Pulmonary artery endothelial cell (primary cell): ENCODE data around the gene FGD4. TPM values are rescaled to one million over a fixed set of nuclear protein-coding genes. Genes with fewer than 3 reads are reported as not detected.
A peak's percentile ranks its signal among the peaks of the same experiment; 100 is the strongest.

Experiments
- DNase-seq: peaks from one replicate; pipeline ENCODE4 v3.0.0-alpha.2; 2011; ENCODE audit warnings: low read depth, low spot score
- total RNA-seq: library from RNA; depleted of rRNA; stranded (reverse); fragments of >200 nt; gene quantifications from 2 replicates; pipeline ENCODE4 v1.2.3, GENCODE V29; 2014

FGD4 gene
- total RNA-seq = 25.6 and 30.4 TPM in 2 replicates

DNA sequence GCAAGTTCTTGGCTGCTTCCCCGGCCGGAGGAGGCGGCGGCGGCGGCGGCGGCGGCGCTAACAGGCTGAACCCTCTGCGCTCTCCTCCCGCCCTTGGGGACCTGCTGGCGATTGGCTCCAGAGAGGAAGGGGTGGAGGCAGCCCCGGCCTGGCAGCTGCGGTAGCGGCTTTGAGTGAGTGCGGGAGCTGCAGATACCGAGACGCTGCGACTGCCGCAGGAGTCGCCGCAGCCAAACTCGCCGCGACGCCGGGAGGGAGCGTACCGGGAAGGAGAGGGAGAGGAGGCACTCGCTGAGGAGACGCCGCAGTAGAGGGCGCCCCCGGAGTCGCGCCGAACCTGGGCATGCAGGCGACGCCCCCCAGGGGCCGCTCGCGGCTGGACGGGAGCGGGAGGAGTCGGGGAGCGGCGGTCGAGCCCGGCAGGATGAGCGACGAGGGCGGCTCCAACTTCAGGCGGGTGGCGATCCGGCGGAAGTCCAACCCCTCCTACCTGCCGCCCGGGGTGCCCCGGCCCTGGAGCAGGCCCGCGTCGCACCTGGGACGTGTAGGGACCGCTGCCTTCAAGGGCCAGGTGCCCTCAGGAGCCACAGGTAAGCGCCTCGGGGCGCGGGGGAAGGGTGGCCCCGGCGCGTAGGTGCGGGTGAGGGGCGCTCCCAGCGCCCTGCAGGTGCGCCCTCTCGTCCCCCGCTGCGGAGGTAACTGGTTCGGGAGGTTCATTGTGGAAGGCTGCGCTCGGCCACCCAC is at the start of gene FGD4:
TSS of gene FGD4 (plus strand) at position 189 of the 744 bp plus-strand sequence.
- DNase-seq = peak; percentile 61

DNA sequence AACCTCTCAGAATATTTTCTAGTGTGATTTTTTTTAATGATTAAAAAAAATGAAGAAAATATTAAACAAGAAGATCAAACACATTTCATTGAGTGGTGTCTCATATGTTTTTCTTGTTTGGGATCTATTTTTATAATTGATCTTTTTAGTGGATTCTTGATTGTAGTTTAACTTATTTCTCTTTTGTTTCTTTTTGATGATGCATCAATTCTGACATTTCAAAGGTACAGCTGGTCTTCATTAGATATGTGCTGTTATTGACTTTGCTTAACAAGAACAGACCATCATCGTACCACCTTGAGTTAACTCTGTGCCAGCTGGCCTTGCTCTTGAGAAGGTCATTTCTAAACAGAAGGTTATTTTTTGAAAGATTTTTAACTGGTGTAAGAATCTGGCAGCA is 45.8 kb upstream of the FGD4 start:
- no peak for DNase-seq

DNA sequence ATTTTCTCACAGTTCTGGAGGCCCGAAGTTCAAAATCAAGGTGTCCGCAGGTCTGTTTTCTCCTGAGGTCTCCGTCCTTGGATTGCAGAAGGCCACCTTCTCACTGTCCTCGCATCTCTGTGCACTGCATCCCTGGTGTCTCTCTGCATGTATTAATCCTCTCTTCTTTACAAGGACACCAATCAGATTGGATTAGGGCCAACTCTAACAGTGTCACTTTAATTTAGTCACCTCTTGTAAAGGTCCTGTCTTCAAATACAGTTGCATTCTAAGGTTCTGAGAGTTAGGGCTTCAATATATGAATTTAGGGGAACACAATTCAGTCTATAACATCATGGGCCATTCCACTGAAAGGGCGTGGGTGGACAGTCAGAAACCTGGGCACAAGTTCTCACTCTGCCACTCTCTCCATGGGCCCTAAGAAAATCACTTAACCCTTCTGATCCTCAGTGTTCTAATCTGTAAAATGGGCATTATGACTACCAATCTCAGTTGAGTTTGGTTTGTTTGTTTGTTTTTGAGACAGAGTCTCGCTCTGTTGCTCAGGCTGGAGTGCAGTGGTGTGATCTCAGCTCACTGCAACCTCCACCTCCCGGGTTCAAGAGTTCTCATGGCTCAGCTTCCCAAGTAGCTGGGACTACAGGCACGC is 41.6 kb upstream of the FGD4 start:
- DNase-seq = no peak

GRCh38 chr12:32360956-32361355 is 38.4 kb upstream of the FGD4 start:
- DNase-seq = no peak

DNA sequence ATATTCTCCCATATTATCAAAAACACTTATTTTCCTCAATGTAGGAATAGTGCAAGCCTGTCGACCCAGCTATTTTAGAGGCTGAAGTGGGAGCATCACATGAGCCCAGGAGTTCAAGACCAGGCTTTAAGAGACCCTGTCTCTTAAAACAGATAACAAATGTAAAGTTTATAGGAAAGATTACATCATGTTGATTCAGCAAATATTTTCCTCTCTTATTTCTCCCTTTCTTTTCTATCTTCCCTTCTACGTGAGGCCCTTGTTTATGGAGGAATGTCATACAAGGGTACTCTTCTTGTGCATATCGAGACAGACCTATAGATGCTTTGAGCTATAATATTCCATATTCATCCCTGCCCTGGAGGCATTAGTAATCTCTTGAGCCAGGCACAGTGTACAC is 36.5 kb upstream of the FGD4 start:
- no peak for DNase-seq

DNA sequence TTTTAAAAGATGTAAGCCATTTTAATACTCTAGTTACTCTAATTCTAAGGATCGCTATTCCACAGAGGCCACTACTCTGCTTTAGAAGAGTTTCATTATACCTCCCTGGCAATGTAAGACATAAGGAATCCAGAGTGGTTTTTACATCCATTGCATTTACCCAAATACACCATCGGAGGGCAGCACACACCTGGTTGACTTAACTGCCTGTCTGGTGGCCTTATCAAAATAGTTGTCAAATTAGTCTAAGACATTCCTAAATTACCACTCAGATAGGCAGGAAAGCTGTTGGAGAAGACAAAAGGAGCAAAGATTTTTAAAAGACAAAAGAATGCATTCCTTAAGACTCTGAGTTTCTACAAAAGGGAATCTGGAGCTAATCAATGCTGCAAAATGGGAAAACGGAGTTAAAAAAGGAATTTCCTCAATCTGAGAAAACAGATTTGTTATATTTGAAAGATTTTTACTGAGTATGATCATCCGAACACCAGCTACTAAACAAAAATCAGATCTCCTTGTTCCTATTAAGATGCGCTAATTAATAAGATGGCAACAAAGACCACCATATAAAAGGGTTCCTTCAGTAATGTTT is 33.8 kb upstream of the FGD4 start:
- peak; percentile 57 for DNase-seq

DNA sequence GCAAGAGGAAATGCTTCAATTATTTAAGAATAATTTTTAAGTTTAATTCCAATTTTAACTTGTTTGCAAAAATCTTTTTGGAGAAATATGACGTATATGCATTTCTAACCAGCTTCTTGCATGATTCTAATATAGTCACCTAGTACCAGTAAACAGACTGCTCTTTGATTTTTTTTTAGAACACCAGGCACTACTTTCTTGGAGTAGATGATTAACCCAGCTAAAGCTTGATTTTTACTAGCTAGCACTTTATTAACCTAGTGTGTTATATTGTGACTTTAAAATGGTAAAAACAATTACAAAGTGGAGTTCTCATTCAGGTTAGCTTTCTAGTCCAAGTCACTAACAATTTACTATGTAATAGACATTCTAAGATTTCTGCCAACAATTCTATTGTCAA is 32.6 kb upstream of the FGD4 start:
- DNase-seq = no peak

DNA sequence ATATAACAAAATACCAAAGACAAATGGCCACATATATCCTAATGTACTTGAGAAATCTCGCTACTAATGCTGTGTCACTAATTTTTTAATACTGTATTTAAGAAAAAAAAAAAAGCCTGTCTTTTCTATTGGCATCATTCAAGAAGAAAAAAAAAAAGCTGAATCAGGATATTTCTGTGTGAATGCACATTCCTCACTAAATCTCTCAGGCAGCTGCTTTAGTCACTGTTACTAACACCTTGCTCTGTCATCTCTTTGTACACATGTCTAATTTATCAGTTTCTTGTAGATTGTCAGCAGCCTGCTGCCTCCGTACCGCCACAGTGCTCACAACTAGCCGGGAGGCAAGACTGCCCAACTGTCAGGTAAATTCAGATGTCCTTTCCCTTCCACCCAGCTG is 32.0 kb upstream of the FGD4 start:
- DNase-seq = no peak

DNA sequence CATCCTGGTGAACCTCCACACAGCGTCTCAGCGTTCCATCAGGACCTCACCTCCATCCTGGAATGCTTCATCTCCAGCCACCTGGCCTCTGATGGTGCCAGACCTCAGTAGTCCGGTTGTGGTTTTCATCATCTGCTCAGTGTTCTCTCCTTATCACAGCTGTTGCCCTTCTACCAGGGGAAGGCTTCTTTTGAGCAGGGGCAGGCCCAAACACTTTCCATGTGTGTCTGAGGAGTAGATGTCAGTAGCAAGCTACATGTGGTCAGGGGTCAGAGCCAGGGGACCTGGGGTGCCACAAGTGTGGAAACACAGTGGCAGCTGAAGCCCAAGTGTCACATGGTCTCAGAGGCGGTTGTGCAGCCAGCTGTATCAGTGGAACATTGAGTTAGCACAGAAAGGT is 30.2 kb upstream of the FGD4 start:
- DNase-seq = no peak

DNA sequence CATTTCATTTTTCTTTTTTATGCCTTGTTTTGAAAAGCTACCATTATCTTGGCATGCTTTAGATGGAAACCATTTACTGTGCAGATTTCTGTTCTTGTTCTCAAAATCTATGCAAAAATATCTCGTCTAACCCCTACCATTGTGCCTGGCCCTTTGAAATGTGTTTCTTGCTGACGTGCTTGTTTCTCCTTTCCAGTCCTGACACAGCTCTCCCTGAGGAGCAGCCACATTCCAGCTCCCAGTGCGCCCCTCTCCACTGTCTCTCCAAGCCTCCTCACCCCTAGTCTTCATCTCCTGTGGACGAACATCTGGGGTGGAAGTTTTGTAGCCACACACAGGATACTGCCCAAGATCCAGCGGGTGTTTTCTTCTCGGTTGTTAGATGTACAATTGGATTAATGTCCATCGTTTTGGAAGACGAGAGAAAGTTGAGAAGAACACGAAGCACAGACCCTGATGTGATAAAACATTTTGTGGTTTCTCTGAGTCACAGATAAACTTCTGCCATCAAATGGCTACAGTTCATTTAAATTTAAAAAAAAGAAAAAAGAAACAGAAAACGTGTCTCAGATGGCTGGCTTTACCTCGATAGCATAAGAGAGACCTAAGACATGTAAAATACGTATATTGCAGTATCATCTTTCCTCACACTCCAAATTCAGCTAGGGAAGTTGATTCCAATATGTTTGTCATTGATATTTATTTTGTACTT is 21.9 kb upstream of the FGD4 start:
- DNase-seq = no peak

DNA sequence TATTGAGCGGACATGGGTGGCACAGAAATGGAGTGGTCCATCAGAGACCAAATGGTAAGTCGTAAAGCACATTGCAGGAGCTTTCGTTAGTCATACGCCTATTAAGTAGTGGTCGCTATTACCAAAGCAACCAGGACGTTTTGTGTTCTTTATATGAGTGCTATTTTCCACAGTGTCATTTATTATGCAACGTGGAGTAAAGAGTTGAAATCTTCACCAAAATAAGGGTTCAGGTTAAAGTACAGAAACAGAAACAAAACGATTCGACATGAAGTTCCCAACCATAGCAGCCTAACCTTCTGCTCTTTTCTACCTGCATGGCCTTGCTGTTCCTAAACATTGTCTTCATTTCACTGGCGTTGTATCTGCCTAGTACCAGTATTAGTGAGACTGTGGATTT is 20.1 kb upstream of the FGD4 start:
- DNase-seq = no peak

GRCh38 chr12:32379667-32380066 is 19.7 kb upstream of the FGD4 start:
- no peak for DNase-seq

DNA sequence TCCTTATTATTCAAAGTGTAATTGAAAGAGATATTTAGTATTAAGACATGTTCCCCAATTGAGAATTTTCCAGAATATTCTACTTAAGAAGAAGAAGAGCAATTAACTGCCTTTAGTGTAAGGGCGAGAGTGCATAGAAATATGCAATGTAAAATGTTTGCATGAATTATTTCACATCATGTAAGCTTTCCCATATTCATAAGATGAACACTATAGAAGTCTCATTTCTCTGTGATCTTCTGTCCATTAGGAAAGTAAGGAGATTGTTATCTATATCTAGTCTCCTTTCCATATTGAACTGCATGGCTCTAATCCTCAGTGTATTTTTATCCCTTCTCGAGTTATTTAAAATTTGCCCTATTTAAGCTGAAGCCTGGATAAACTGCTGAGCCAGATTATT is 17.1 kb upstream of the FGD4 start:
- DNase-seq = no peak

DNA sequence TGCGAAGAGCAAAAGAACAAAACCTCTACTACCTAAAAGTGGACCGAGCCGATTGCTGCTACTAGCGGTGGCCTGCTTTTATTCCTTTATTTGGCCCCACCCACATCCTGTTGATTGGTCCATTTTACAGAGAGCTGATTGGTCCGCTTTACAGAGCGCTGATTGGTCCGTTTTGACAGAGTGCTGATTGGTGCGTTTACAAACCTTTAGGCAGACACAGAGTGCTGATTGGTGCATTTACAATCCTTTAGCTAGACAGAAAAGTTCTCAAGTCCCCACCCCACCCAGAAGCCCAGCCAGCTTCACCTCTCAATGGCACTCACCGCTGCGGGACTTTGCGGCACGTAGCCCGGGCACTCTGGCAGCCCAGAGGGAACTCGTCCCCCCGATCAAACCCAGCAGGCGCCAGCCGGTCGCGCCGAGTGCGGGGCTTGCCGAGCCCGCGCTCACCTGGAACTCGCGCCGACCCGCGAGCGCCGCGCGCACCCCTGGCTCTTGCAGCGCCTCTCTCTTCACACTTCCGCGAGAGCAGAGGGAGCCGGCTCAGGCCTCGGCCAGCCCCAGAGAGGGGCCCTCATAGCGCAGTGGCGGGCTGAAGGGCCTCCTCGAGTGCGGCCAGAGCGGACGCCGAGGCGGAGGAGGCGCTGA is 8.7 kb upstream of the FGD4 start:
- no peak for DNase-seq

DNA sequence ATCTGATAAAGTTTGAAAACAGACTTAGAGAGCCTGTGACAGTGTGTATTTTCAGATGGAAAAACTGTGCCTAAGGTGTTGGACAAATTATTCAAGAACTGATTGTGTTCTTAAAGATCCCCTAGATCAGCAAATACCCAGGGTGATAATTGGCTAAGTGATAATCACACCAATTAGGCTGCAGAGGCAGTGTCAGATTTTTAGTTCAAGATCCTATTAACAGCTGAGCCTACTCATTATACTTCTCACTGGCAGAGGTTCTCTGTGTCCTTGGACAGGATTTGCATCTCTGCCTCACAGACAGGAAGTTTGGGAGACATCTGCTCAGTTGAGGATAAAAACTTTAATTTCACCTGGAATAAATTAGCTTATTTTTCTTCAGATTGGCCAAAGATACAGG is 4.3 kb upstream of the FGD4 start:
- DNase-seq = no peak

- no peak for DNase-seq
Observed at GRCh38 chr12:32397696-32398095, 1.7 kb upstream of the FGD4 start.

- no peak for DNase-seq
Observed at GRCh38 chr12:32398181-32398580, 1.2 kb upstream of the FGD4 start.

DNA sequence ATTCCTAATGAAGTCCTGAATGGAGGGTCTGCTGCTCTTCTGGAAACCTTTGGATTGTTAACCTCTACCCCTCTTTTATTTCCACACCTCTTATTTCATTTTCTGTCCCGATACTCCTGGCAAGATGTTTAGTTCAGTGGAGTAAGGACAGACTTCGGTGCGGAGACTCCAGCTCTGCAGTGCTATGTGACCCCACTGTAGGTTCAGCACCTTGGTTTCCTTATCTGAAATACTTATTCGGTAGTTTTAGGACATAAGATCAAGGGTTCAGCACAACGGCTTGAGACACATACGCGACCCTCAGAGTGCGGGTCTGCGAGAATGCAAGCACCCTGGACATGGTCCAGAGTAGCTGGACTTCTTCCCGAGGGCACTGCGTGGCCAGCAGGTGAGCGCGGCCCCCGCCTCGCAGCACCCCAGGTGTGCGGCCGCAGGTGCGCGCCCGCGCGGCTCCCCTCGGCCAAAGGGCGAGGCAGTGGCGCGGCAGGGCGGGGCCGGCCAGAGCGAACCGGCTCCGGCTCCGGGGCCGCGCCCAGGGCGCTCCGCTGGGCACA is 465 bp upstream of the FGD4 start:
- no peak for DNase-seq

DNA sequence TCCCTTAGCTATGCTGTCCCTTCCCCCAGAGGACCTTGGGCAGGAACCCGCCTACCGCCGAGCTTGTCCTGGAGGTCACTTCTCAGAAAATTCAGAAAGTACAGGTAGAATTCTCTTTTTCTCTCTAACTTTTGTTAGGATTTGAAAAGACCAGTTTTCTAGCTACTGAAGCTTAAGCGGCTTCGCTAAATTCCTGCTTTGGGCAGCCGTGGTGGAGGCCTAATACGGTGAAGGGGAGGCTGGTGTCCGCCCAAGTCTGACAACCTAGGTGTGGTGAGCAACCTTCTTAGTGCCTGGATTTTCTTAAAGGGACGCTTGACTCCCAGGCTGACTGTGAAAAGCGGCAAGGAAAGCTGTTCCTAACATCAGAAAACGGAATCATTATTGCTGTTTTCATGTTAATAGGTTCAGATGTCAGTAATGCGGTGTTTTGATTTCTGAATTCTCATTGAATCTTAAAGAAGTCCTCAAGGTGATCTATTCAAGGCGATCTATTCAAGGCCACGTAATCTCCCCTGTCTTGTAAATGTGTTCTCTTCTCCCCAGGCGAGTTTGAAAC is 835 bp downstream of the FGD4 start:
- DNase-seq = no peak

DNA sequence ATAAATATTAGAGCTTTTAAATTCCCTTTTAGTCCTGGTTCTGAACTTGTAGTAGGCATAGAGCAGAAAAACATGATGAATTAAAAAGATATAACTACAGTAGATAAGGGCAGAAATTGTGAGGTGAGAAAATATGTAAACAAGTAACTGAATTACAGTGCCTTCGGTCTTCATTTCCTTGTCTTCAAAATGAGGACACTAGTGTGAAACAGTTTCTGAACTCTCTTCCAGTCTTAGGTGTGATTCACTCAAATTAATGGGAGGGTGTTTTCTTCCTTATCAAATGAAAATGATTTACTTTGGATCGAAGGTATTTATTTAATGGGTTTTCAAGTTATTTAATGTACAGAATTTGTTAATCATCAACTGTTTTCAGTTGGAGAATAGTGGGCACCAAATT is 1.5 kb downstream of the FGD4 start:
- no peak for DNase-seq

GRCh38 chr12:32402170-32402569 is 2.8 kb downstream of the FGD4 start:
- DNase-seq = no peak
